Activated CD4-positive, CD25-positive, alpha-beta regulatory T cell treated with anti-CD3 and anti-CD28 coated beads, Interleukin-2, amount 50 U/mL, for 24 hours (primary cell): Measurements from ENCODE around the gene GSC2.
"Not testable (repeated sequence)": the region's sequence is repeated elsewhere in the genome, so short reads cannot be mapped to it uniquely, and the experiment has no call there.

Source experiments
- ATAC-seq, 2 donors: fragments of 150-1000 bp; cut with Tn5 transposase; one replicate each; pipeline ENCODE4 v1.10.0; 2021; ENCODE audit warnings: mild to moderate bottlenecking in 1 of 2, moderate library complexity in 1 of 2

The GSC2 gene

GRCh38 chr22:19178065-19178656, 28.1 kb upstream of the GSC2 start:
- peak; percentile 37 to 52 for ATAC-seq

DNA sequence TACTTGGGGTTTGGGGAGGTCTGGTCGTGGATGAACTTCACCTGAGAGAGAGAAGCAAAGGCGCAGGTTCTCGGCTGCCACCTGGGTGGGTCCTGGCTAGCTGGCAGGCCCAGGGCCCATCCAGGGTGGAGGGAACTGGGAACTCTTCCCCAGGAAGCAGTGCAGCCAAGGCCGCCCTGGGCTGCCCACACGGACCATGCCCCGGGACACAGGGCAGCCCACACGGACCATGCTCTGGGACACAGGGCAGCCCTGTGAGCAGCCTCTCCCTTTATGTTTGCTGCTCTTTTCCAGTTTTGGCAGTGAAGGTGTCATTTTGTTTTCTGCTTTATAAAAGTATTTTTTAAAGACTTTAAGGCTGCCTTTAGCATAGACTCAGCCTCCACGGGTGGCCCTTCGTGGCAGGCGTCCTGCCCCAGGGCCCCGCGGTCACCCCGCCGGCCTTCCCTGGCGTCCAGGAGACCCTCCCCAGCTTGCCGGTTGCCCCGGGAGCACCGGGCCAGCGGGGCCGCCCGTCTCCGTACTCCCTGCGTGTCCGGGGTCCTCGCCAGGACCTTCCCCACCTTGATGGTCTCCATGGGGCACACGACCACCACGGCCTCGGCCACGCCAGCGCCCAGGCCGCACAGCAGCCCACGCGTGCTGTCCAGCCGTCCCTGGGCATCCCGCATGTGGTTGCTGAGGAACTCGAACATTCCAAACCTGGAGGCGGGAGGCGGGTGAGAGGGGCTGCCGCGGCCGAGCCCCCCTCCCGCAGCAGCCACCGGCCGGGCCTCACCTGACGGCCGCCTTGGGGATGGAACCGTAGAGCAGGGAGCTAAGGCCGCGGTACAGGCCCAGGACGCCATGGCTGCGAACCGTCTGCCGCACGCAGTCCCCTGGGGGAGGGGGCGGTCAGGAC, 27.3 kb upstream of the GSC2 start:
- ATAC-seq = no peak

GRCh38 chr22:19176732-19177131, 26.6 kb upstream of the GSC2 start:
- ATAC-seq = no peak

- no peak for ATAC-seq
Observed at GRCh38 chr22:19176175-19176643, 26.1 kb upstream of the GSC2 start.

- no peak for ATAC-seq
Observed at GRCh38 chr22:19175602-19176174, 25.6 kb upstream of the GSC2 start.

- no peak for ATAC-seq
Observed at GRCh38 chr22:19175026-19175601, 25.0 kb upstream of the GSC2 start.

DNA sequence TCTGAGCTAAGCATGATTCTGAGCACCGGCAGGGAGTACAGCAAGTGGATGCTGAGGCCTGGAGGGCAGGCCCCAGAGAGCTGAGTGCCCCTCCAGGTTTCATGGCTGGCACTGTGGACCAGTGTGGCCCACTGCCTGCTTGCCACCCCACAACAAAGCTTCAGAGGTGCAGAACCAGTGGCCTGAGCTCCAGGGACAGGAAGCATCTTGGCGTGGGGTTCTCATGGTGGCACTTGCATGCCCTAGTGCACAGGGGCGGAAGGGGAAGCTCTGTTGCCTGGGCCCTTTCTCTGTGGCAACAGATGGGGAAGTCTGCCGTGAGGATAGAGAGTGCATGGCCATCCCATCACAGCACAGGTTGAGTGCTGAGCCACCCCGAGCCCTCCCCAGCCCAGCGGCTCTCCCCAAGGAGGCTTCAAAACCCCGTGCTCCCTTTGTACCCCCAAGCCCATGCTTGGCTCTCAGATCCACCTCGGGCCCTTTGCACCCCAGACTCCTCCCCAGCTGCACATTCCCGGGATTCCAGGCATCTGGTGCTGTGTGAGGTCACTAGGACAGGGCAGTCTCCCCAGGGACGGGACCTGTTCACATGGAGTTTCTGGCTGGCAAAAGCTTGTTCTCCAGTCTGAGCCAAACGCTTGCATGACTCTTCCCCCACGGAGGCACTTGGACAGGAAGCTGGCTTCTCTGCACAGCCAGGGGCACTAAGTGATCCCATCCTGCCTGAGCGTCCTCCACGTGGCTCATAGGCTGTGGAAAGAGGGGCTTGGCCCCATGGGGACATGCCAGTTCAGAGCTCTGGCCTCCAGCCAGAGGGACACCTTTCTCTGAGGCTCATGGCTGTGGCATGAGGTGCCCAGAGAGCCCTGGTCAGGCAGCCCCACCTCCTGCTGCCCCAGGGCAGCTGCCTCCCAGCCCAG, 24.3 kb upstream of the GSC2 start:
- no peak for ATAC-seq

DNA sequence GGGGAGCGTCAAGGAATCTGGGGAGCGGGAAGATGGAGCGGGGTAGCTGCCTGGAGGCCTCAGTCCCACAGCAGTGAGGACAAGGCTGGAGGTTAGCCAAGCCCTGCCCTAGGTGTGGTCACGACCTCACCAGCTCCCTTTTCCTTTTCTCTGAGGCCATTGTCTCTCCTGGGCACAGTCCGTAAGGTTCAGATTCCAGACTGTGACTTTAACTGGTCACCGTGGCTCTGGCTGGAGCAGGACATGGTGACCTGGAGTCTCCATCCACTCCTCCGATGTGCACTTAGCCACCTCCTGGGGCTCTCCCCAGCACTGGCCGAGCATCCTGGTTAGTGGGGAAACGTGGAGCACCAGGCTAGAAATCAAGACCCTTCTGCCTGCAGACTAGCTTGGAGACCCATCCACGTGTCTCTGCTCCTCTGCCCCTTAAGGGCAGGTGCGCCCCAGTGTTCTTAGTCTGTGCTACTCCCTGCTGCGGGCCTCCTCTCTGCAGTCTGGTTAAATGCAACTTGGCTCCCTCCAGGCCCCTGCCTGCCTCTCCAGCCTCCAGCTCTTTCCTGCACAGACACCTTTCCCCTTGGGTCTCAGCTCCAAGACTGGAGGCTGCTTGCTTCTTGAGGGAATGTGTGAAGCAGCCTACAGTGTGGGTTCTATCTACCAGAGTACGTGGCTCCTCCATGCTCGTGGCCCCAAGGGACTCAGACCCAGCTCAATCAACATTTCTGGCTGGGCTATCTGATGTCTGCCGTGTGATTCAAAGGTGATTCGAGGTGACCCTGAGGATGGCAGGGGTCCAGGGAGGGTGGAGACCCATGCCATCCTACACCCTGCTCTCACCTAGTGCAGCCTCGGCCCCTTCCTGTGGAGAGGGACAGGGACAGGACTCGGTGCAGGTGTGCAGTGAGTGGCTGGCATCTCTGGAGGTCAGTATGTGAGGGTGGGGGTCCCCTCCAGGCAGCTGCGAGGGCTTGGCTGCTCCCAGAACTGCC, 23.2 kb upstream of the GSC2 start:
- no peak for ATAC-seq

DNA sequence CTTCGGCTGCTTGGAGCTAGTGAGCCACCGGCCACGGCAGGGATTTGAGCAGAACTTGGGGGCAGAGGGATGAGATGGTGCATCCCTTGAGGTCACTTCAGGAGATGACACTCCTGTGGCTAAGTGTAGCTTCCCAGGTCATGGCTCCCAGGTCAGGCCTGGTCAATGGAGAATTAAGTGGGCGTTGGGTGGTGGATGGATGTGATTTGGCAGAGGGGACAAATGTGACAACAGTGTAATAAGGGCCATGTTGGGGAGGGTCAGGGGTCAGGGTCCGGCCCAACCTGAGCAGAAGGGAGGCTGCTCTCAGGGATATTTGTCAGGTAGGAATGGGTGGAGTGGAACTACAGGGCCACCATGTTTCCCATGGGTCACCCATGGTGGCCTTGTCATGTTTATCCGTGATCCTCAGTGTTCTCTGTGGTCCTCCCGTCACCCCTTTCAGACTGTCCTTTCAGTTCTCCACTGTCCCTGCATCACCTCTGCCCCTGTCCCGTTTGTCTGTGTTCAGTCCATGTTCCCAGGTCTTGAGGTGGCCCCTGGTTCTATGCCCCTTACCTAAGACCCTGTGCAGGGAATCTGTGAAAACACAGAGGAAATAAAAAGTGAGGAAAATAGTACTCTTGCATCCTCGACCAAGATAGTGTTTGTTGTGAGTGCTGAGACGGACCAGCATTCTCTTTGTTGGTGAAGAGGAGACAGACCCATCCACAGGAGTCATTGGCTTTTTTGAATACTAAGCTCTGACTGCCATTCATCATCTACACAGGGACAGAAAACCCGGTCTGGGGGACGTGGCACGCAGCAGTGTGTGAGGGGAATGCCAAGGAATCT, 22.3 kb upstream of the GSC2 start:
- no peak for ATAC-seq

DNA sequence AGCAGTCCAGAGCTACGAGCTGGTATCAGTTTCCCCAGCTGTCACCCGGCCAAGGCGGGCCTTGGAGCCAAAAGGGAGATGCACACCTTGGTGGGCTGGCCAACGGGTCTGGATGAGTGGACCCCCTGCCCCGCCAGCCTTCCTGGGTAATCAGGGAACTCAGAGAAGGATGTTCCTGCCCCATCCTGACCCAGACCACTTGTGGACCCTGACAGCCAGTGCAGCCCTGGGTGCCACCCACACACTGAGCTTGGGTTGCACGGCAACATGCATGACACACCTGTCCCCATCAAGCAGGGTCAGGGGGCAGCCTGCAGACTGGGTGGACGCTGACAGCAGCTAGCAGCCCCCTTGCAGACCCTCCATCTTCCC, 19.8 kb upstream of the GSC2 start:
- no peak for ATAC-seq

- no peak for ATAC-seq
Observed at GRCh38 chr22:19169002-19169946, 19.2 kb upstream of the GSC2 start.

- ATAC-seq = no peak
Observed at GRCh38 chr22:19168088-19168890, 18.2 kb upstream of the GSC2 start.

GRCh38 chr22:19167106-19167869, 17.2 kb upstream of the GSC2 start:
- no peak for ATAC-seq

- no peak for ATAC-seq
Observed at GRCh38 chr22:19166421-19166820, 16.3 kb upstream of the GSC2 start.

GRCh38 chr22:19164425-19164824, 14.3 kb upstream of the GSC2 start:
- no peak for ATAC-seq

GRCh38 chr22:19158649-19159048, 8.6 kb upstream of the GSC2 start:
- not testable (repeated sequence) for ATAC-seq

DNA sequence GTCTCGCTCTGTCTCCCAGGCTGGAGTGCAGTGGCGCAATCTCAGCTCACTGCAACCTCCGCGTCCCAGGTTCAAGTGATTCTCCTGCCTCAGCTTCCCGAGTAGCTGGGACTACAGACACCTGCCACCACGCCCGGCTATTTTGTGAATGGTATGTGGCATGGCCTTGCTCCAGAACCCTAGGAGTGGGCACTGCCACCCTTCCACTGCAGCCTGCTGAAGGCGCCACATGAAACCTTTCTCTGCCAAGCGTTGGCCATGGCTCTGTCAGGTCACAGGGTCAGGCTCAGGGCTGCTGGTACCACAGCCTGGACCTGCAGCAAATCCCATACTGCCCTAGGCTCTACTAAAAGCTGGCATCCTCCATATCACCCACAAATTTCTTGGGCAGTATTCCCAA, 6.0 kb upstream of the GSC2 start:
- not testable (repeated sequence) for ATAC-seq
